Amniotic epithelial cell (primary cell): ENCODE data around the gene PTF1A.
A peak's percentile ranks its signal among the peaks of the same experiment; 100 is the strongest.

Source experiments
- DNase-seq: peaks from one replicate; pipeline ENCODE4 v3.0.0-alpha.2; 2010; ENCODE audit warnings: low read depth

The PTF1A gene, protein sequence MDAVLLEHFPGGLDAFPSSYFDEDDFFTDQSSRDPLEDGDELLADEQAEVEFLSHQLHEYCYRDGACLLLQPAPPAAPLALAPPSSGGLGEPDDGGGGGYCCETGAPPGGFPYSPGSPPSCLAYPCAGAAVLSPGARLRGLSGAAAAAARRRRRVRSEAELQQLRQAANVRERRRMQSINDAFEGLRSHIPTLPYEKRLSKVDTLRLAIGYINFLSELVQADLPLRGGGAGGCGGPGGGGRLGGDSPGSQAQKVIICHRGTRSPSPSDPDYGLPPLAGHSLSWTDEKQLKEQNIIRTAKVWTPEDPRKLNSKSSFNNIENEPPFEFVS

DNA sequence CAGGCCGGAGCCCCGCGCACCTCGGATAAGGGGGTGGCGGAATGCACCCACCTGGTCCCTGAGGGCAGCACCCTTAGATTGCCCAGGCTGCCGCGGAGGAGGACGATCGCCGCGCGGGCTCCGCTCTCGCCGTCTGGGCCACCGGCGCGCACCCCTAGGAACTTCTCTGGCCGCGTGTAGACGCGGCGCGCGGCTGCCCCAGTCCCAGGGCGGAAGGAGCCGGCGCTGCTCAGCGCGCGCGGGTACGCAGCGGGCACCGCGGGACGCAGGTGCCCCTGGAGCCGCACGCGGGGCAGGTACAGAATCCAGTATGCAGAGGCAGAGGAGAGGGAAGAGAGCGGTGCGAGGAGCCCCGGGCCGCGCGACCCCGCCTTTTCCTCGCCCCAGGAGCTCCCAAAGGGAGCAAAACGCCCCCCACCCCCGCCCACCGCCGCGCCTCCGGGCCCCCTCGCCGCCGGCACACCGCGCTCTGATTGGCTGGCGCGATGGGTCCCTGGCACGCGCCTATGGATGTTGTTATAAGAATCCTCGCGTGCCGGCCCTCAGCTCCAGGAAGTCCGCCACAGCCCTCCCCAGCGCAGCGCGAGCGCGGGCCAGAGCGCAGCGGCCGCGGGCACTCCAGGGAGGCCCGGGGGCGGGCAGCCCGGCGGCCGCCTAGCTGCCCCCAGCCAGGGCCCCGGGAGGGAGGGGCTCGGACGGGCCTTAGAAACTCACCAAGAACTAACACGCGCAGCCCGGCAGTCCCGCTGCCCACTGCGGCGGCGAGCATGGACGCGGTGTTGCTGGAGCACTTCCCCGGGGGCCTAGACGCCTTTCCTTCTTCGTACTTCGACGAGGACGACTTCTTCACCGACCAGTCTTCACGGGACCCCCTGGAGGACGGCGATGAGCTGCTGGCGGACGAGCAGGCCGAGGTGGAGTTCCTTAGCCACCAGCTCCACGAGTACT, at the start of gene PTF1A:
Gene PTF1A, plus strand, starts transcription at position 549 of the 948 bp plus-strand sequence. Its CDS starts 219 bp downstream, at position 768.
- DNase-seq: no peak

DNA sequence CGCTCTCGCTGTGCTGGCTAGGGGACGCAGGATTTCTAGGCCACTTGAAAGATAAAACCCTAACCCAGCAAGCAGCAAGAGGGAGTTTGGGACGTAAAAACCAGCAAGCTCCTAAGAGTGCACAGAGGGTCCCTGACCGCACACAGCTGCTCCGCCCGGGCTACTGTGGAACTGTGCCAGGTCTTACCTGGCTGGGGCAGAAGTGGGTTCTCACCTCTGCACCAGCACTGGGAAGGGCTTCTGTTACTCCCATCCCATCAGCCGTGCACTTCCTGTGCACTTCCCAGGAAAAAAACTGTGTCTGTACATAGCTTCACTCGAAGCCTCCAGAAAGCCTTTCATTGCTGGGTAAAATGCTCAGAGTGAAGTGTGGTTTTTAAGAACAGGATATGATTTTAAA, 45.9 kb upstream of the PTF1A start:
- DNase-seq: no peak

DNA sequence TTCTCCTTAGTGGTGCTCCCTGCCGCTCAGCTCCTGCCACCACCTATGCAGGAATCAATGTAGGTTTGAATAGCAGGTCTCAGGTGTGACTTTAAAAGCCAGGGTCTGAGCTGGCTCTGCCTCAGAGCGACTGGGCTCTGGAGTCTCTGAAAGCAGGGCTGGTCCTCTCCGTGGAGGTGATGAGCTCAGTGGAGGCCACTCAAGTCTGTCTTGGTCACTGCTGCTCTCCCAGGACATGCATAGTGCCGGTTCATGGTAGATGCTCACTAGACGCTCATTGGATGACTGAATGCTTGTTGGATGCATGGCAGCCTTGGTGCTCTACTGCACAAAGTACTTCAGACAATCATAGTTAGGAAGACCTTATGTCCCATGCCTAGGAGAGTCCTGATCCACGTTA, 45.1 kb upstream of the PTF1A start:
- no peak for DNase-seq

DNA sequence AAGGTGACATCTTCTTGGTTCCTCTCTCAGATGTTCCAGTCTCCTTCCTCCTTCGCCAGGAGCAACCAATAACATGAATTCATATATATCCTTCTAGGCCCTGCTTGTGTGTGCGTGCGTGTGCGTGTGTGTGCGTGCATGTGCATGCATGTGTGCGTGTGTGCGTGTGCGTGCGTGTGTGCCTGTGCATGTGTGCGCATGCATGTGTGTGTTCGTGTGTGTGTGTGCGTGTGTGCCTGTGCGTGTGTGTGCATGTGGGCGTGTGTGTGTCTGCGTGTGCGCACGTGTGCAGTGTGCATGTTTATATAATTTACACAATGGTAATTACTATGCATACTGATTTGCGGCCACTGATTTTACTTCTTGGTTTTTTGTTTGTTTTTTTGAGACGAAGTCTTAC, 43.9 kb upstream of the PTF1A start:
- no peak for DNase-seq

DNA sequence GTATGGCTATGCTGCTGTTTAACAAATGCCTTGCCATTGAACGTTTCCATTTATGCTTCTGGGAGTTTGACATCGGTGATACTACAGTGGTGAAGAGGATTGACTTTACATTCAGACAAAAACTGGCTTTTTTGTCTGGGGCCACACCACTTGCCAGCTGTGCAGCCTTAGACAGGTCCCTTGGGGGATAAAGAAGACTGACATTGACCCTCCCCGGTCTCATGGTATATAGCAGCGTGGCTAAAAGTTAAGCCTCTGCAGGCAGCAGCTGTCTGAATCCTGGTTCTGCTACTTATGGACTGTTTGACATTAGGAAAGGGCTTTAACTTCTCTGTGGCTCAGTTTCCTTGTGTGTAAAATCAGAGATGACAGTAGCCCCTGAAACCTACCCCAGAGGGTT, 42.0 kb upstream of the PTF1A start:
- no peak for DNase-seq

DNA sequence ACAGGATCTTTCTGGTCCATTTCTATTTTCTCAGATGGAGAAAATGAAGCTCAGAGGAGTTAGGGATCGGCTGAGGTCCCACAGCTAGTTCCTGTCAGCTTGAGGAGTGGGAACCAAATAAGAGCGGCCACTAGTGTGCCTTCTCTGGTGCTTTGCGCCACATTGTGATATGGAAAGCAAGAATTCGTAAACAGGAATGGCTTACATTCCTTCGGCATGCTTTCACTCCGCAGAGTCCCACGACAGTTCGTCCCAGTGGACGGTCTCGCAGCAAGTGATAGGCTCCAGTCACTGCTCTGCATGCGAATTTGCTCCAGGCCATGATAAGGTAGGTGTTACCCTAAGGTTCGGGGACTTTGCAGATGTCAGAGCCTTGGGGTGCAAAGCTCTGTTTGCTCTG, 41.5 kb upstream of the PTF1A start:
- DNase-seq: no peak

DNA sequence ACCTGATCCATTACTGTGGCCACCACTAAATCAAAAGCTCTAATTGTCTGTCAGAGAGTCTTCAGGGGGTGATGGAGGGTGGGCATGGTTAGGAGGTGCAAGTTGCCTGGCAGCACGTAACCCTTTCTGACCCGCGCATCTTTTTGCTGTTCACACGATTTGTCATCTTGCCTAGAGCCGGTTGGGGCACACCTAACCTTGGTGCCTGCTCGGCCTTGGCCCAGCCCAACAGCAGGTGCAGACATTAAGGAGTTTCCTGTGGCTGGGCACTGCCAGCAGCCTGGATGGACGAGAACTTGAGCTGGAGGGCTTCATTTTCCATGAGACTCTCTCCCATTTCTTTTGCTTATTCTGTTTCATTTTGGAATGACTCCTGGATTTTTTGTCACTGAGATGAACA, 41.0 kb upstream of the PTF1A start:
- no peak for DNase-seq

DNA sequence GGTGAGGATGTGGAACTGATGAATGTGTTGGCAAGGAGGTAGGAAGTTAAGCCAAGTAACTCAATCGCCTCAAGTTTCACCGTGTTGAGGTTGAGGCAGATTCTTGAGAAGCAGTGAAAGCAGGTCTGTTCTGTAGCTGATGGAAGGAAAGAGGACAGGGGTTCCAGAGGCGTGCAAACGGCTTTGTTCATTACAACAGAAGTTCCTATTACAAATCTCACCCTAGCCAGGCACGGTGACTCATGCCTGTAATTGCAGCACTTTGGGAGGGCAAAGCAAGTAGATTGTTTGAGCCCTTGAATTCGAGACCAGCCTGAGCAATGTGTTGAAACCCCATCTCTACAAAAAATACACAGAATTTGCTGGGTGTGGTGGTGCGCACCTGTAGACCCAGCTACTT, 36.9 kb upstream of the PTF1A start:
- peak; percentile 50 for DNase-seq

DNA sequence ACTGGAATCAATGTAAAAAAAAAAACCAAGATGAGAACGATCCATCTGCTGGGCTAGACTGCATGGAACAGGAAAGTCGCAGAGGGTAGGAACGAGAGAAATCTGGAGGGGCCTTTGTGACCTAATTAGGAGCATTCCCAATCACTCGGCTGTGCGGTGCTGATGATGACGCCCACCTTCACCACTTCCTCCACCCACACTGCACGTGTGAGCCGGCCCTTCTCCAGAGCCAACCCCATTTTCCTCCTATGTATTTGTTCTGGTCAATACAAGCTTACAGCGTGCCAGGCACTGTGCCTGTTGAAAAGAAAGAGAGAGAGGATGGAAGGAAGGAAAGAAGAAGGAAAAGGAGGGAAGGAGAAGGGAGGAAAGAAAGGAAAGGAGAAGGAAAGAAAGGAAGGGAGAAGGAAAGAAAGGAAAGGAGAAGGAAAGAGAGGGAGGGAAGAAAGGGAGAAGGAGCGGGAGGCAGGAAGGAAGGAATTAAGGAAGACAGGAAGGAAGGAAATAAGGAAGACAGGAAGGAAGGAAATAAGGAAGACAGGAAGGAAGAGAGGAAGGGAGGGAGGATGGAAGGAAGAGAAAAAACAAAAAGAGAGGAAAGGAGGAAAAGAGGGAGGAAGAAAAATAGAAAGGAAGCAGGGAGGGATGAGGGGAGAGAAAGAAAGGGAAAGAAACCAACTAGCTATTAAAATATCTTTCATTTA, 35.5 kb upstream of the PTF1A start:
- no peak for DNase-seq

DNA sequence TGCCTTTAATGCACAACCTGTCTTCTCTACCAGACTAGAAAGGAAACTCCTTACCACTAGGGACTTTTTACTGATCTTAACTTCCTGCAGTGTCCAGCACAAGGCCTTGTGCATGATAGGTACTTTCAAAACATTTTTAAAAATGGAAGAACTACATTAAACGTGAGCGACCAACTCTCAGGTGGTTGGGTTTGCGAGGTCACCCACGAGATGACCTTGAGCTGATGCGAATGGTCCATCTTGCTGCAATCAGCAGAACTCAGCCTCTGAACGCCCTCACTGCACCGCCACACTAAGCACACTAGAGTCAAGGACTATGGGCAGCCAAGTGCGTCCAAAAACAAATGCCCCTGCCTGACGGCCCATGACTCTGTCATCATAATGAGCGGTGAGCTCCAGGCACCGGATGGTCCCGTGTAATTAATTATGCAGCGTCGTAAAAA, 34.9 kb upstream of the PTF1A start:
- no peak for DNase-seq

DNA sequence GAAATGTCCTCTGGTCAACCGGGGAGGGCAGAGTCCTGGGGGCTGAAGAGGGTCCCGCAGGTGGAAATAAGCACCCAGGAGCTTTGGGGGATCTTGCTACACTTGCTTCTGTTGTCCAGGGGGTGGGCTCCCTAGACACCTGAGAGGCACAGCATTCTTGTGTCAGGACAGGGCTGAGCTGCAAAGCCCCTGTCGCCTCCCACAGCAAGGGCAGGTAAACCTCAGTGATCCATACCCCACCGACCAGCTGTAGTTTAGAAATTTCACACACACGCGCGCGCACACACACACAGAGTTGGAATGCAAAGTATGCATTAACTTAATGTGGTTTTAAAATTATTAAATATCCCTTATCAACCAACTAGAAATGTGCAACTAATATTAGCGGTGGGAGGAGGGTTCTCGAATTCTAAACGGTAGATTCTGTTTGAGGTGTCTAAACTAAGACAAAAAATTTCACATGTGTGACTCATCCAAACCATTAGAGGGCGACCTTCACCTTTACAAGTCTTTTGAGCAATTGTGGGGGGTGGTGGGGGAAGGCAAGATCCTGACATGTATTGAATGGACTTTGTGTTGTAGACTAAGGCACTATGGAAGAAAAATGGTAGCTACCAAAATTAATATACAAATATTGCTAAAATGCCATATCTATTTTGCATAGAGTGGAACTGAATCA, 34.3 kb upstream of the PTF1A start:
- peak; percentile 59 for DNase-seq

DNA sequence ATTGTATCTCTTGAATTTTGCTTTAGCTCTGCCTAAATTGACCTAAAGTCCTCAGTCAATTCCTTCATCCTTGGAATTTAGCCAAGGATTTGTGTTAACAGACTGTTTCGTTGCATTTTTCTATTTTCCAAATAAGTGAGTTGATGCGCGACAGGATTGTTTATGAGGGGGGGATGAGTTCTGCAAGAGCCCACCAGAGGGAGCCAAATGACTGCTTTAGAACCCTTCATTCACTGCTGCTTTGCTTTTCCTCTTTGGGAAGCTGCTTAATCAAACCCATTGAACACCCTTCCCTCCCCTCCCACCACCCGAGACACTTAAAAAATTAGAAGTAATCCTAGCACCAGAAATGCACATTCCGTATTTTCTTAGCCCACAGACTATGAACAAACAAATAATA, 33.7 kb upstream of the PTF1A start:
- peak; percentile 50 for DNase-seq

DNA sequence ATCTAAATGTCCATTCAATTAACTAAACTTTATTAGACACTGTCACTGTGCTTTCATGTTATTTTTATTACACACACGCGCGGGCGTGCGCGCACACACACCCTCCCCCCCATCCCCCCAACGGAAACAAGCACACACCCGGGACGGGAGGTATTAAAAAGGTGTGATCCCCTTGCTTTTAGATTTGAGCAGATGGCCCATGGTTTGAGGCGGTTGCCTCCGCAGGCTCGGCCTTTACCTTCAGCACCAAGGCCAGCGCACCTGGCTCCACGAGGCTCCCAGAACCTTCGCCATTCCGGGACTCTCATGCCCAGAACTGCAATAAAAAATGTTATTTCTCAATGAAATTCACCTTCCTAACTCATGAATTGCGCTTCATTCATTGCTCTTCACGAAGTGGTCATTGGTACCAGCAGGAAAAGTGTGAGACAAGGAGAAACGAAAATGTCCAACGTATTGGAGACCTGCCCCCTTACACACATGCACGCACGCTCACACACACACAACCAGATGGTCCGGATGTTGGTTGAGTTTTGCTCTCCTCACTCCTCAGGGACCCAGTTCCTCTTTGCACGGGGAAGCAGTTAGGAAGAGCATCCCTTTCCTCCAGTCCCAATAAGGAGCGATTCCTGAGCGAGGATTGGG, 20.8 kb upstream of the PTF1A start:
- peak; percentile 40 for DNase-seq

DNA sequence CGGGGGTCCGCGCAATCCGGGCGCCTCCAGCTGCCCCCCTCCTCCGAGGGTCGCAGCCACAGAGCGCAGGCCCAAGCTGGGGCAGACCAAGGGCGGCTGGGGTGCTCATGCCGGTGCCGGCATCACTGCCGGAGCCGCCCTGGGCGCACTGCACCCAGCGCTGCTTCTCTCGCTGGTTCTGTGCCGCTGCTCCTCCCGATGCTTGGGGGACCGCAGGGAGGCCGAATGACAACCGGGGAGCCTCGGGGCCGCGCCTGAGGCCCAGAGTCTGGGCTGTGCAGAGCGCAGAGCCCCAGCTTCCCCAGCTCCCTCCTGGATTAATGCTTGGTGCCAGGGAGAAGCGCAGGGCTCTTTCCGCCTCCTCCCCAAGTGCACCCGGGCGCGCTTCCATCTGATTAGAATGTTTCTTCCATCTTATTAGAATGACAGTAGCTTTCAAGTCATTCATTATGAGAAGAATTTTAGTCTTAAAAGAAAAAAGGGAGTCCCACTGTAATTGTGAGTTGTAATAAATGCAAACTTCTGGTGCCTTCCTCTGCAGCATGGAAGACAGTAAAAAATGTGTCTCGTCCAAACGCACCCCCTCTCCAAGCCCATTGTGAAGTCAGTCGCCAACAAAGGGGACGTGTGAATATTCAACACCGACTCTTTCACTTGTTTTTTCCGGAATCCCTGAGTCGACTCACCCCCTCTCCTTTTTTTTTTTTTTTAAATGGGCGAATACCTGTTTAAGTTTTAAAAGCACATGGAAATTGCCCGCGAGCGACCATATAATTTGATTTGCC, 19.5 kb upstream of the PTF1A start:
- DNase-seq: no peak

DNA sequence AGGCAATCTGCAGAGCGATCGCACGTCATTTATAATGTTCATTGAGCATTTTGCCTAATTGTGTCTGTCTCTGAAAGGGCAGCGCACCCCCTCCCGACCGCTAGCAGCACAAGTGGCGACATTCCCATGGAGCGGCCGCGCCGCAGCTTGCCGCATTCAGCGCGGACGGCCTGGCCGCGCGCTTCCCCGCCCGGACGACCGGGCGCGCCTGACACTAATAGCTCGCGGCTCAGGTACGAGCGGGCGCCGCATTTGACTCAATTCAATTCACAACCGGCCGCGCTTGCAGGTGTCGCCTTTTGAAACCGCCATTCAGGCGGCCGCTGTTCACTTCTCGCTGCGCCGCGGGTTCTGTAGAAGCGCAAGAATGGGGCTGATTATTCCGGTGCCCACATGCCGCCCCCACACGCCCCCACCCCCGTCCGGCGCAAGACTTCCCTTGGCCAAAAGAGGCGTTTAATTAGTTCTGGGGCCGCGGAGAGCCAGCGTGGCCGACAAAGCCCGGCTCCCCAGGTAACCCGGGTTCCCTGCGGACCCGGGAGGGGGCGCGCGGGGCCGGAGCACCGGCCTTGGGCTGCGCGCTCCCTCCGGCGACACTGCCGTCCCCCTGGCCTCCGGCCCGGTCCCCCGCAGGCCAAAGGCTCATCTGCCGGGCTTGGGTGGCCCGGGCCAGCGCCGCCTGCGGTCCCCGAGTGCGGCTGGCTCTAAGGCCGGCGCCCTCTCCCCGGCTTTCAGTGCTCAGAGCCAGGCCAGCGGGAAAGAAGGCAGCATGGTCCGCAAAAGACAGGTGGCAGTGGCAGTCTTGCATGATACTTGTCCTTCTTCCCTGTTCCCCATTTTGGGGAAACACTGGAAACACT, 18.7 kb upstream of the PTF1A start:
- no peak for DNase-seq

DNA sequence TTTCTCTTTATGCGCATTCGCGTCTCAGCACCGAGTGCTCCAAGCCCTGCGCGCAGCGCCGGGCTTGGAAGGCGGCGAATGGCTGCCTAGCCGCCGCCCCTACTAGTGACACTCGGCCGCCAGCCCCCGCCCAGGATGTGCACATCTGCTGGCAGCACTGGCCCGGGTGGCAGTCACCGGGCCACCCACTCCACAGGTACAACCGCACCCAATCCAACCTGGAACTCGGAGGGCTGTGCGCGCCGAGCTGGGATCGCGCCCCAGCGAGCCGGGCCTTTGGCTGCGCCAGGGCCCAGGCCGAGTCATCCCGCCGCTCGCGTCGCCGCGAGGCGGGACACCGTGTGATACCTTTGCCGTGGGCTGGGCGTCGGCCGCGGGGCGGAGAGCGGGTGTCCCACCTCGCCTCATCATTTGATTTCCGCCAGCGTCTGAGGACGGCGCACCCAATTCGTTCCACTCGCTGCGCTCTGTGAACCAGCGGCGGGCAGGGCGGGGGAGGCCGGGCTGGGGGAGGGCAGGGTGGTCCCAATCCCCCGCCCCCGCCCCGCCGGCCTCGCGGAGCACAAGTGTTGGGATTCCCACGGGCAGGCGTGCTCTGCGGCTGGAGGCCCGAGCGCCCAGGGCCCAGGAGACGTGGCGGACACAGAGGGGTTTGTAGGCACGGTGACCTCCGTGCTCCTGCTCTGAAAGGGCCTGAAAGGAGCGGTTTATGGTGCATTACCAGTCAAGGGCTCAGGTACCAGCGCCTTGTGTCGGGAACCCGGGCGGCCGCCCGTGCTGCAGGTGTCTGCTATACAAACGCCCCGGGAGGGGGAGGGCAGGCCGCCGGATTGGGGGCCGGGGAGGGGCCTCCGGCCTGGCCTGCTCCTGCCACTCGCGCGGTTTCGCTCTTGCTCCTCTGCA, 17.8 kb upstream of the PTF1A start:
- DNase-seq: no peak

DNA sequence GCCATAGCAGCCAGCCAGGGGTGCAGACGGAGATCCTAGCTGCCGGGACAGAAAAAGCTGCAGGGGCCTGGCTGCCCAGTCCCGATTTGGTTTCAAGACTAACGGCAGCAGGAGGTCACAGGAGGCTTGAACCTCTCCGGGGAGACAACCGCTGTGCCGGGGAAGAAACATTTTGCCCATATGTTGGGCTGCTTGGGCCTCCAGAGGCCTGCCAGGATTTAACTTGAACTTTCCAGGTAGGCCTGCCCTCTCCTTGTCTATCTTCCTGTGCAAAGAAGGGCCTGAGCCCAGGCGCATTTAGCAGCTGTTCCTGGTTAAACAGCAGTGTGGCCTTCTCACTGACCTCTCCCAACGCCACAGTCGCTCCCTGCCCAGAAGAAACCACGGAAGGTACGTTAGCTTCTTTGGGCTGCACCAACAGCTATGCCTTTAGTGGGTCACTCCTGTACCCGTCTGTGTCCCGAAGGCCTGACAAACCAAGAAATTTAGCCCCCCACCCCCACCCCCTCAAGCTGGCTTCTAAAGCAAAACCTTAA, 17.1 kb upstream of the PTF1A start:
- no peak for DNase-seq

DNA sequence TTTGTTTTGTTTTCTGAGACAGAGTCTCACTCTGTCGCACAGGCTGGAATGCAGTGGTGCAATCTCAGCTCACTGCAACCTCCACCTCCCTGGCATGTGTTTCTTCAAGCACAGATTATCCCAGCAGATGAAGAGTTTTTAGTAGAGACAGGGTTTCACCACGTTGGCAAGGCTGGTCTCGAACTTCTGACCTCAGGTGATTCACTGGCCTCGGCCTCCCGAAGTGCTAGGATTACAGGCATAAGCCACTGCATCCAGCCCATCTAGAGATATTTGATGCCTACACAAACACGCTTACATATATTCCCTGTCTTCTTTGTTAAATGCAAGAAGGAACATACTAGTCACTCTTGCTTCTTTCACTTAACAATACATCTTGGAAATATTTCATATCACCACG, 5.9 kb upstream of the PTF1A start:
- no peak for DNase-seq
